ENCODE measurements around the gene TMC4. TPM values are rescaled to one million over a fixed set of nuclear protein-coding genes. Genes with fewer than 3 reads are reported as not detected.
A peak's percentile ranks its signal among the peaks of the same experiment; 100 is the strongest.
"Not testable (repeated sequence)": the region's sequence is repeated elsewhere in the genome, so short reads cannot be mapped to it uniquely, and the experiment has no call there.

TMC4 gene
- total RNA-seq, 6 donors from 2014 or later: 35.7 to 116 (median 48.5) TPM

DNA sequence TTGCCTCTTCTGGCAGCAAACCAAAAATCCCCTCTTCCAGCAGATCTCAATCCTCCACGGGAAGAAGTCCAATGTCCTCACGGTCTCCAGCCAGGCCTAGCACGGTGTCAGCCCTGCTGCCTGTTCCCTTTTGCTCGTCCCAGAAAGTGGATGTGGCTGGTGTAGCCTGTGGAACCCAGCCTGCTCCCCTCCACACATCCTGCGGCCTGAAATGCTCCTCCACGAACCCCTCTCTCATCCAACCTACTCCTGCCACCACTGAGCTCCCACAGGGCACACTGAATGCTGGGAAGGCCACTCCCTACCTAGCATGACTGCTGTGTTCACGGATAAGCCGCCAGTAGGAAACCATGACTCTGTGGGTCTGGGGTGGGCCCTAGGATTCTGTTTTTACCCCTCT is 13.4 kb upstream of the TMC4 start:
- Histone ChIP-seq H3K4me1 (peaks cover 10 to 14% (median 11%) of the 10 kb centered on the region in 4 donors), H3K27ac (no peak overlapping the region), H3K4me3 (no peak overlapping the region), H3K9me3 (no peaks in the 10 kb centered on the region), H3K36me3 (peaks cover 0 to 19% (median 8%) of the 10 kb centered on the region in 4 donors), H3K27me3 (no peaks in the 10 kb centered on the region)
- 81 to 97% methylated on average over 5 to 8 of the region's 8 CpGs for WGBS, 2 donors
- ATAC-seq (ENCODE audit: low FRiP score in 2 of 2) (no peak), DNase-seq (no peak)
- no peak for TF ChIP-seq POLR2AphosphoS5 (IDR thresholded peaks at IDR 0.05)
- TF ChIP-seq CTCF (IDR thresholded peaks at IDR 0.05): no peak
- TF ChIP-seq EP300 (IDR thresholded peaks at IDR 0.05): no peak
- no peak for TF ChIP-seq POLR2A (IDR thresholded peaks at IDR 0.05)

DNA sequence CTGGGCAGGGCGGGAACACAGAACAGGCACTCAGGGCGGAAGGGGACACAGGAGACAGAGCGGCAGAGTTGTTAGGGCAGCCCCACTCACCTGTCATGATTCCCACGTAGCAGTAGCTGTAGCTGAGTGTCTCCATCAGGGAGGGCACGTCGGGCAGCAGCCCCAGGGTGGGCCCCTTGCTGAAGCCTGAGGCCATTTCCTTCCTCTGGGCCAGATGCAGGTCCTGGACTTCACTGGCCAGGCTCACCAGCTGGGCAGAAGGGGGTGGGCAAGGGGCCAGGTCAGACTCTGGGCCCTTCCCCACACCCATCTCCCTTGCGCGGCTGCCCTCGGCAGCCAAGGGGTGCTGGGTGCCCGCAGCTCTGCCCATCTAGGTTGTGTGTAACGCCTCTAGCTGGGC is 10.5 kb upstream of the TMC4 start:
- H3K36me3 ChIP-seq: peaks cover 0 to 45% (median 23%) of the 10 kb centered on the region in 4 donors
- WGBS, 2 donors: 91 to 94% methylated on average over 6 to 11 of the region's 11 CpGs

DNA sequence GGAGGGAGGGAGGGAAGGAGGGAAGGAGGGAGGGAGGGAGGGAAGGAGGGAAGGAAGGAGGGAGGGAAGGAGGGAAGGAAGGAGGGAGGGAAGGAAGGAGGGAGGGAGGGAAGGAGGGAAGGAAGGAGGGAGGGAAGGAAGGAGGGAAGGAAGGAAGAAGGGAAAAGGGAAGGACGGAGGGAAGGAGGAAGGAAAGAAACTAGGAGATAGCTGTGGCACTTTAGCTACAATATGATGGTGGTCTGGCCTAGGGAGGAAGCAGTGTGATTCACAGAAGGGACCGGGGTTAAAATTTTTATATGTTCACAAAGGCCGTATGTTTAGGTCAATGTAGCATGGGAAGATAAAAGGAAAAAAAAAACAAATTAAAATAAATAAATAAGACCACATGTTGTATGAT is 8.9 kb upstream of the TMC4 start:
- DNase-seq; H3K9me3 ChIP-seq; H3K4me3 ChIP-seq; H3K27ac ChIP-seq; H3K4me1 ChIP-seq; H3K27me3 ChIP-seq; ATAC-seq (ENCODE audit: low FRiP score in 2 of 2): not testable (repeated sequence)
- WGBS, 2 donors: 89% methylated on average over 3 of the region's 3 CpGs
- peaks cover 0 to 43% (median 24%) of the 10 kb centered on the region in 4 donors for H3K36me3 ChIP-seq

More for the DNA sequence above, 10.5 kb upstream of the TMC4 start:
- peaks cover 5 to 8% (median 5%) of the 10 kb centered on the region in 4 donors for H3K4me1 ChIP-seq
- H3K9me3 ChIP-seq: no peaks in the 10 kb centered on the region
- H3K27me3 ChIP-seq: no peaks in the 10 kb centered on the region
- ATAC-seq (ENCODE audit: low FRiP score in 2 of 2) (no peak), DNase-seq (no peak)
- TF ChIP-seq POLR2A (IDR thresholded peaks at IDR 0.05) (no peak), EP300 (IDR thresholded peaks at IDR 0.05) (no peak), POLR2AphosphoS5 (IDR thresholded peaks at IDR 0.05) (no peak), CTCF (IDR thresholded peaks at IDR 0.05) (no peak)
- no peak overlapping the region for H3K27ac ChIP-seq
- H3K4me3 ChIP-seq: no peak overlapping the region

DNA sequence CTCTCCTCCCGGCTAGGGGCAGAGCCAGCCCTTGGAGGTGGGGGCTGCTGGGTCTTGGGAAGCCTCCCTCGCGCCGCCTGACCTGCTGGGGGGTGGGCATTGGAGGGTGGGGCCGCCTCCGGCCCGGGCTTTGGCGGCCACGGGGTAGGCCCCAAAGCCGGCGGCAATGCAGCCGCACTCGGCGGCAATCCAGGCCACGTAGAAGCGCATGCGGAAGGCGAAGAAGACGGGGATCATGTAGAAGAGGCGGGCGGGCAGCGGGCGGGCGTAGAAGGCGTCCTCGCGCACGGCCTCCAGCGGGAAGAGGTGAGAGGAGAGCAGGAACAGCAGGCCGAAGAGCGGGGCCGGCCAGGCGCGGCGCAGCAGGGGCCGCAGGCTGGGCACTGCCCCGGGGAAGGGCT is 7.7 kb upstream of the TMC4 start:
- Histone ChIP-seq H3K36me3 (peaks cover 0 to 46% (median 23%) of the 10 kb centered on the region in 4 donors), H3K4me1 (no peaks in the 10 kb centered on the region), H3K27ac (no peak overlapping the region), H3K4me3 (no peak overlapping the region), H3K9me3 (no peaks in the 10 kb centered on the region), H3K27me3 (no peaks in the 10 kb centered on the region)
- WGBS, 2 donors: 97 to 98% methylated on average over 34 to 37 of the region's 37 CpGs
- DNase-seq (peak in 1 of 2 donors; percentile 81), ATAC-seq (ENCODE audit: low FRiP score in 2 of 2) (no peak)
- TF ChIP-seq POLR2AphosphoS5 (IDR thresholded peaks at IDR 0.05) (no peak), CTCF (IDR thresholded peaks at IDR 0.05) (no peak), EP300 (IDR thresholded peaks at IDR 0.05) (no peak), POLR2A (IDR thresholded peaks at IDR 0.05) (no peak)

- Histone ChIP-seq H3K4me1 (no peaks in the 10 kb centered on the region), H3K36me3 (peaks cover 0 to 46% (median 23%) of the 10 kb centered on the region in 4 donors), H3K4me3 (no peak overlapping the region), H3K27me3 (no peaks in the 10 kb centered on the region), H3K9me3 (no peaks in the 10 kb centered on the region), H3K27ac (no peak overlapping the region)
- ATAC-seq (ENCODE audit: low FRiP score in 2 of 2): peak; percentile 11 to 44
- no peak for DNase-seq
- 76% methylated on average over 9 of the region's 10 CpGs; no CpG with 5 or more reads in 1 of the 2 donors for WGBS, 2 donors
- TF ChIP-seq EP300 (IDR thresholded peaks at IDR 0.05) (no peak), CTCF (IDR thresholded peaks at IDR 0.05) (peak in 1 of 6 experiments; percentile 8)
Measured at GRCh38 chr19:54179921-54180461, 7.0 kb upstream of the TMC4 start.
